ENCODE measurements around the gene STIM2. TPM values are rescaled to one million over a fixed set of nuclear protein-coding genes. Genes with fewer than 3 reads are reported as not detected.

STIM2 gene
- total RNA-seq, 2 donors from 2014 or later: 23.2 to 24.5 TPM

GRCh38 chr4:27007507-27007906 lies 146.9 kb downstream of the STIM2 start:
- TF ChIP-seq, protein P1, sequence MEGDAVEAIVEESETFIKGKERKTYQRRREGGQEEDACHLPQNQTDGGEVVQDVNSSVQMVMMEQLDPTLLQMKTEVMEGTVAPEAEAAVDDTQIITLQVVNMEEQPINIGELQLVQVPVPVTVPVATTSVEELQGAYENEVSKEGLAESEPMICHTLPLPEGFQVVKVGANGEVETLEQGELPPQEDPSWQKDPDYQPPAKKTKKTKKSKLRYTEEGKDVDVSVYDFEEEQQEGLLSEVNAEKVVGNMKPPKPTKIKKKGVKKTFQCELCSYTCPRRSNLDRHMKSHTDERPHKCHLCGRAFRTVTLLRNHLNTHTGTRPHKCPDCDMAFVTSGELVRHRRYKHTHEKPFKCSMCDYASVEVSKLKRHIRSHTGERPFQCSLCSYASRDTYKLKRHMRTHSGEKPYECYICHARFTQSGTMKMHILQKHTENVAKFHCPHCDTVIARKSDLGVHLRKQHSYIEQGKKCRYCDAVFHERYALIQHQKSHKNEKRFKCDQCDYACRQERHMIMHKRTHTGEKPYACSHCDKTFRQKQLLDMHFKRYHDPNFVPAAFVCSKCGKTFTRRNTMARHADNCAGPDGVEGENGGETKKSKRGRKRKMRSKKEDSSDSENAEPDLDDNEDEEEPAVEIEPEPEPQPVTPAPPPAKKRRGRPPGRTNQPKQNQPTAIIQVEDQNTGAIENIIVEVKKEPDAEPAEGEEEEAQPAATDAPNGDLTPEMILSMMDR (conservative IDR thresholded peaks at IDR 0.05): no peak
- Histone ChIP-seq H3K4me1 (ENCODE audit: control insufficient read depth, insufficient read depth, low read length) (no peaks in the 10 kb centered on the region), H3K27me3 (ENCODE audit: control insufficient read depth, insufficient read depth, low read length, poor library complexity, severe bottlenecking) (no peaks in the 10 kb centered on the region), H3K9me3 (ENCODE audit: control insufficient read depth, low read length) (no peaks in the 10 kb centered on the region), H3K9ac (ENCODE audit: extremely low read depth, low read length, poor library complexity, severe bottlenecking) (no peak overlapping the region), H3K4me3 (ENCODE audit: low read length) (no peak overlapping the region), H3K27ac (ENCODE audit: low read depth, low read length) (no peak overlapping the region), H3K36me3 (ENCODE audit: control insufficient read depth, insufficient read depth, low read length) (no peaks in the 10 kb centered on the region)
- WGBS, 2 experiments (ENCODE audit: insufficient coverage in 1 of 2, insufficient read length in 1 of 2): 83 to 97% methylated on average over 1 to 3 of the region's 3 CpGs
- peaks cover 3% of the 10 kb centered on the region for H3K36me3 Mint-ChIP-seq (ENCODE audit: low read depth)
- H3K4me3 Mint-ChIP-seq: no peak overlapping the region
- no peaks in the 10 kb centered on the region for H3K9me3 Mint-ChIP-seq
- H3K4me1 Mint-ChIP-seq: peaks cover 8% of the 10 kb centered on the region
- no peak overlapping the region for H3K27ac Mint-ChIP-seq
- no peak for DNase-seq
- H3K27me3 Mint-ChIP-seq (ENCODE audit: insufficient read depth): no peaks in the 10 kb centered on the region

GRCh38 chr4:27008679-27009078 lies 148.0 kb downstream of the STIM2 start:
- peaks cover 3% of the 10 kb centered on the region for H3K36me3 Mint-ChIP-seq (ENCODE audit: low read depth)
- no peak overlapping the region for H3K4me3 Mint-ChIP-seq
- Histone ChIP-seq H3K4me3 (ENCODE audit: low read length) (no peak overlapping the region), H3K27me3 (ENCODE audit: control insufficient read depth, insufficient read depth, low read length, poor library complexity, severe bottlenecking) (no peaks in the 10 kb centered on the region), H3K27ac (ENCODE audit: low read depth, low read length) (no peak overlapping the region), H3K9ac (ENCODE audit: extremely low read depth, low read length, poor library complexity, severe bottlenecking) (no peak overlapping the region), H3K9me3 (ENCODE audit: control insufficient read depth, low read length) (no peaks in the 10 kb centered on the region), H3K4me1 (ENCODE audit: control insufficient read depth, insufficient read depth, low read length) (no peaks in the 10 kb centered on the region), H3K36me3 (ENCODE audit: control insufficient read depth, insufficient read depth, low read length) (no peaks in the 10 kb centered on the region)
- WGBS, 2 experiments (ENCODE audit: insufficient coverage in 1 of 2, insufficient read length in 1 of 2): 95 to 97% methylated on average over 4 of the region's 4 CpGs
- TF ChIP-seq, protein P1 (conservative IDR thresholded peaks at IDR 0.05): no peak
- H3K27me3 Mint-ChIP-seq (ENCODE audit: insufficient read depth): no peaks in the 10 kb centered on the region
- no peak overlapping the region for H3K27ac Mint-ChIP-seq
- no peak for DNase-seq
- H3K9me3 Mint-ChIP-seq: no peaks in the 10 kb centered on the region
- peaks cover 8% of the 10 kb centered on the region for H3K4me1 Mint-ChIP-seq

GRCh38 chr4:27009539-27009938 lies 148.9 kb downstream of the STIM2 start:
- no peaks in the 10 kb centered on the region for H3K27me3 ChIP-seq (ENCODE audit: control insufficient read depth, insufficient read depth, low read length, poor library complexity, severe bottlenecking)
- H3K9ac ChIP-seq (ENCODE audit: extremely low read depth, low read length, poor library complexity, severe bottlenecking): no peak overlapping the region
- no peak overlapping the region for H3K27ac ChIP-seq (ENCODE audit: low read depth, low read length)
- no peaks in the 10 kb centered on the region for H3K9me3 Mint-ChIP-seq
- no peaks in the 10 kb centered on the region for H3K4me1 ChIP-seq (ENCODE audit: control insufficient read depth, insufficient read depth, low read length)
- DNase-seq: no peak
- no peak overlapping the region for H3K4me3 ChIP-seq (ENCODE audit: low read length)
- no peaks in the 10 kb centered on the region for H3K9me3 ChIP-seq (ENCODE audit: control insufficient read depth, low read length)
- peaks cover 10% of the 10 kb centered on the region for H3K4me1 Mint-ChIP-seq
- no peak overlapping the region for H3K4me3 Mint-ChIP-seq
- H3K27me3 Mint-ChIP-seq (ENCODE audit: insufficient read depth): no peaks in the 10 kb centered on the region
- WGBS, 2 experiments (ENCODE audit: insufficient coverage in 1 of 2, insufficient read length in 1 of 2): 90 to 100% methylated on average over 1 to 4 of the region's 4 CpGs
- no peaks in the 10 kb centered on the region for H3K36me3 ChIP-seq (ENCODE audit: control insufficient read depth, insufficient read depth, low read length)
- no peak overlapping the region for H3K27ac Mint-ChIP-seq
- TF ChIP-seq, protein P1 (conservative IDR thresholded peaks at IDR 0.05): no peak
- H3K36me3 Mint-ChIP-seq (ENCODE audit: low read depth): peaks cover 3% of the 10 kb centered on the region
